Measurements from ENCODE around the gene YTHDC2. TPM values are rescaled to one million over a fixed set of nuclear protein-coding genes. Genes with fewer than 3 reads are reported as not detected.
A peak's percentile ranks its signal among the peaks of the same experiment; 100 is the strongest.

Gene YTHDC2
- total RNA-seq, 2 donors from 2014 or later, result 25.6 to 27.4 TPM

- H3K27ac Mint-ChIP-seq, result no peak overlapping the region
- H3K36me3 Mint-ChIP-seq (ENCODE audit: low read depth), result peaks cover 51% of the 10 kb centered on the region
- H3K27me3 ChIP-seq (ENCODE audit: control insufficient read depth, insufficient read depth, low read length, poor library complexity, severe bottlenecking), result no peaks in the 10 kb centered on the region
- no peak overlapping the region for H3K27ac ChIP-seq (ENCODE audit: low read depth, low read length)
- no peaks in the 10 kb centered on the region for H3K4me1 Mint-ChIP-seq
- H3K4me3 Mint-ChIP-seq, result no peak overlapping the region
- no peaks in the 10 kb centered on the region for H3K4me1 ChIP-seq (ENCODE audit: control insufficient read depth, insufficient read depth, low read length)
- no peak for DNase-seq
- no peak for TF ChIP-seq CTCF (conservative IDR thresholded peaks at IDR 0.05)
- peaks cover 51% of the 10 kb centered on the region for H3K36me3 ChIP-seq (ENCODE audit: control insufficient read depth, insufficient read depth, low read length)
- 90 to 96% methylated on average over 3 to 5 of the region's 5 CpGs for WGBS, 2 experiments (ENCODE audit: insufficient coverage in 1 of 2, insufficient read length in 1 of 2)
- peaks cover 49% of the 10 kb centered on the region for H3K9me3 ChIP-seq (ENCODE audit: control insufficient read depth, low read length)
- H3K9me3 Mint-ChIP-seq, result peaks cover 31% of the 10 kb centered on the region
- H3K27me3 Mint-ChIP-seq (ENCODE audit: insufficient read depth), result no peaks in the 10 kb centered on the region
- no peak overlapping the region for H3K9ac ChIP-seq (ENCODE audit: extremely low read depth, low read length, poor library complexity, severe bottlenecking)
- H3K4me3 ChIP-seq (ENCODE audit: low read length), result no peak overlapping the region
Measured at GRCh38 chr5:113527746-113528145, 14.3 kb downstream of the YTHDC2 start.

GRCh38 chr5:113531481-113532159, 18.1 kb downstream of the YTHDC2 start:
- Histone ChIP-seq H3K27me3 (ENCODE audit: control insufficient read depth, insufficient read depth, low read length, poor library complexity, severe bottlenecking) (no peaks in the 10 kb centered on the region), H3K36me3 (ENCODE audit: control insufficient read depth, insufficient read depth, low read length) (peaks cover 78% of the 10 kb centered on the region), H3K9ac (ENCODE audit: extremely low read depth, low read length, poor library complexity, severe bottlenecking) (no peak overlapping the region), H3K27ac (ENCODE audit: low read depth, low read length) (no peak overlapping the region), H3K4me3 (ENCODE audit: low read length) (peak overlapping the region; percentile 61), H3K4me1 (ENCODE audit: control insufficient read depth, insufficient read depth, low read length) (no peaks in the 10 kb centered on the region), H3K9me3 (ENCODE audit: control insufficient read depth, low read length) (peaks cover 72% of the 10 kb centered on the region)
- WGBS, 2 experiments (ENCODE audit: insufficient coverage in 1 of 2, insufficient read length in 1 of 2), result 89 to 97% methylated on average over 1 to 2 of the region's 2 CpGs
- H3K36me3 Mint-ChIP-seq (ENCODE audit: low read depth), result peaks cover 72% of the 10 kb centered on the region
- H3K4me1 Mint-ChIP-seq, result no peaks in the 10 kb centered on the region
- H3K4me3 Mint-ChIP-seq, result no peak overlapping the region
- TF ChIP-seq CTCF (conservative IDR thresholded peaks at IDR 0.05), result no peak
- no peak overlapping the region for H3K27ac Mint-ChIP-seq
- no peaks in the 10 kb centered on the region for H3K27me3 Mint-ChIP-seq (ENCODE audit: insufficient read depth)
- no peak for DNase-seq
- H3K9me3 Mint-ChIP-seq, result peaks cover 39% of the 10 kb centered on the region

GRCh38 chr5:113538313-113538712, 24.8 kb downstream of the YTHDC2 start:
- no peak for DNase-seq
- no peak for TF ChIP-seq CTCF (conservative IDR thresholded peaks at IDR 0.05)
- Mint-ChIP-seq H3K36me3 (ENCODE audit: low read depth) (peaks cover 49% of the 10 kb centered on the region), H3K9me3 (peaks cover 2% of the 10 kb centered on the region), H3K4me3 (no peak overlapping the region), H3K27ac (no peak overlapping the region), H3K27me3 (ENCODE audit: insufficient read depth) (no peaks in the 10 kb centered on the region), H3K4me1 (no peaks in the 10 kb centered on the region)
- H3K27me3 ChIP-seq (ENCODE audit: control insufficient read depth, insufficient read depth, low read length, poor library complexity, severe bottlenecking), result no peaks in the 10 kb centered on the region
- no peak overlapping the region for H3K27ac ChIP-seq (ENCODE audit: low read depth, low read length)
- 81 to 94% methylated on average over 1 to 2 of the region's 2 CpGs for WGBS, 2 experiments (ENCODE audit: insufficient coverage in 1 of 2, insufficient read length in 1 of 2)
- H3K36me3 ChIP-seq (ENCODE audit: control insufficient read depth, insufficient read depth, low read length), result peaks cover 66% of the 10 kb centered on the region
- no peak overlapping the region for H3K4me3 ChIP-seq (ENCODE audit: low read length)
- no peaks in the 10 kb centered on the region for H3K4me1 ChIP-seq (ENCODE audit: control insufficient read depth, insufficient read depth, low read length)
- no peak overlapping the region for H3K9ac ChIP-seq (ENCODE audit: extremely low read depth, low read length, poor library complexity, severe bottlenecking)
- H3K9me3 ChIP-seq (ENCODE audit: control insufficient read depth, low read length), result peaks cover 17% of the 10 kb centered on the region
